HCT116 (cell line): ENCODE data around the gene PAK6. TPM values are rescaled to one million over a fixed set of nuclear protein-coding genes. Genes with fewer than 3 reads are reported as not detected.

Experiments used
- ATAC-seq: fragments of 200-7000 bp; cut with Tn5 transposase; 2 replicates; pipeline ENCODE4 v1.9.1; 2020; ENCODE audit warnings: mild to moderate bottlenecking, moderate library complexity
- BruUV-seq: library from RNA; stranded (reverse); fragments of 400-500 nt; replicated peaks from 2 replicates; lab custom pipeline; 2021; lab: Mats Ljungman, UMichigan
- CTCF ChIA-PET: fragments of 300-600 bp; sonication (Branson Sonifier 250); formaldehyde crosslinking; loops from one replicate; lab custom pipeline; 2021; ENCODE audit warnings: antibody characterized with exemption; lab: Charles Lee
- POLR2A ChIA-PET: fragments of 300-600, 350-600 bp; sonication (Branson Sonifier 250); formaldehyde crosslinking; loops from one replicate; lab custom pipeline; 2021; ENCODE audit warnings: antibody characterized with exemption; lab: Charles Lee
- RAD21 ChIA-PET, 2 experiments: fragments of 300-600 bp; sonication (Branson Sonifier 250); formaldehyde crosslinking; loops; one replicate each; lab custom pipeline; 2023; ENCODE audit warnings: low total read pairs in 2 of 2; ENCODE audit not compliant: uncharacterized antibody in 2 of 2, unreplicated experiment in 2 of 2, low non-redundant PET in 1 of 2; lab: Charles Lee
- DNase-seq: peaks from one replicate; pipeline ENCODE4 v3.0.0-alpha.2; 2010; ENCODE audit warnings: low read depth, low spot score
- H2AFZ ChIP-seq: fragments of 200-600 bp; shearing (Covaris generic), sonication (generic); 2 replicates; pipeline ENCODE4 v1.6.1; 2017; ENCODE audit warnings: low read depth, mixed run types, mixed read lengths, antibody characterized with exemption, low read length; ENCODE audit not compliant: poor library complexity, severe bottlenecking
- H3K27ac ChIP-seq: 2 replicates; pipeline ENCODE4 v1.5.1; 2012; ENCODE audit warnings: low read depth, low read length
- H3K27me3 ChIP-seq: fragments of 200-600 bp; sonication (generic); 2 replicates; pipeline ENCODE4 v1.6.1; 2016; ENCODE audit warnings: mixed run types, low read length, mixed read lengths; ENCODE audit not compliant: insufficient read depth
- H3K36me3 ChIP-seq, 2 experiments: fragments of 200-500 bp in 1 of 2; fragments of 200-600 bp in 1 of 2; sonication (Bioruptor generic) in 1 of 2; sonication (generic) in 1 of 2; 2 replicates each; pipeline versions ENCODE4 v1.5.1 to v1.6.1; 2014 to 2016; ENCODE audit warnings: low read length in 2 of 2, inconsistent platforms in 1 of 2, mixed read lengths in 1 of 2, mixed run types in 1 of 2; ENCODE audit not compliant: insufficient read depth in 2 of 2, control insufficient read depth in 1 of 2
- H3K4me1 ChIP-seq, 2 experiments: fragments of 200-600 bp in 1 of 2; sonication (generic) in 1 of 2; 2 replicates each; pipeline versions ENCODE4 v1.5.1 to v1.6.1; 2012 to 2017; ENCODE audit warnings: low read length in 2 of 2, inconsistent platforms in 1 of 2, mild to moderate bottlenecking in 1 of 2, mixed read lengths in 1 of 2, mixed run types in 1 of 2, moderate library complexity in 1 of 2; ENCODE audit not compliant: insufficient read depth in 2 of 2, control insufficient read depth in 1 of 2
- H3K4me2 ChIP-seq: fragments of 200-600 bp; sonication (generic); 2 replicates; pipeline ENCODE4 v1.6.1; 2017; ENCODE audit warnings: mixed run types, low read length, mixed read lengths
- H3K4me3 ChIP-seq, 2 experiments: fragments of 200-600 bp in 1 of 2; sonication (generic) in 1 of 2; replicated peaks in 1 of 2; 2 replicates each; pipeline ENCODE4 v1.5.1; 2011 to 2016; ENCODE audit warnings: low read length in 2 of 2, control low read depth in 1 of 2, low read depth in 1 of 2, mild to moderate bottlenecking in 1 of 2, mixed read lengths in 1 of 2, mixed run types in 1 of 2
- H3K79me2 ChIP-seq: fragments of 200-600 bp; sonication (generic); 2 replicates; pipeline ENCODE4 v1.6.1; 2017; ENCODE audit warnings: mild to moderate bottlenecking, mixed run types, low read length, moderate library complexity, mixed read lengths; ENCODE audit not compliant: insufficient read depth
- H3K9ac ChIP-seq: fragments of 200-600 bp; sonication (generic); 2 replicates; pipeline ENCODE4 v1.6.1; 2016; ENCODE audit warnings: low read length, mixed read lengths
- H3K9me2 ChIP-seq: fragments of 200-600 bp; sonication (generic), shearing (Covaris generic); 2 replicates; pipeline ENCODE4 v1.6.1; 2017; ENCODE audit warnings: mixed run types, mild to moderate bottlenecking, moderate library complexity; ENCODE audit not compliant: insufficient read depth
- H3K9me3 ChIP-seq, 2 experiments: fragments of 200-500 bp in 1 of 2; fragments of 200-600 bp in 1 of 2; sonication (Bioruptor generic) in 1 of 2; sonication (generic) in 1 of 2; 2 replicates each; pipeline ENCODE4 v1.6.1; 2014 to 2017; ENCODE audit warnings: low read length in 2 of 2, mixed read lengths in 2 of 2, inconsistent platforms in 1 of 2, low read depth in 1 of 2, mild to moderate bottlenecking in 1 of 2, mixed run types in 1 of 2, moderate library complexity in 1 of 2; ENCODE audit not compliant: control insufficient read depth in 1 of 2, insufficient read depth in 1 of 2
- H4K20me1 ChIP-seq: fragments of 200-600 bp; sonication (generic), shearing (Covaris generic); 2 replicates; pipeline ENCODE4 v1.6.1; 2017; ENCODE audit warnings: mixed run types, mild to moderate bottlenecking, moderate library complexity; ENCODE audit not compliant: insufficient read depth
- CBX3 ChIP-seq: IDR thresholded peaks from 2 replicates; pipeline ENCODE4 v1.6.1; 2012; ENCODE audit warnings: low read depth
- EZH2phosphoT487 ChIP-seq: fragments of 200-600 bp; IDR thresholded peaks from 2 replicates; pipeline ENCODE4 v1.6.1; 2018; ENCODE audit warnings: antibody characterized with exemption, borderline replicate concordance
- POLR2AphosphoS5 ChIP-seq: IDR thresholded peaks from 2 replicates; pipeline ENCODE4 v1.6.1; 2011; ENCODE audit warnings: mild to moderate bottlenecking, low read depth, low read length, moderate library complexity
- REST ChIP-seq: IDR thresholded peaks from 2 replicates; pipeline ENCODE4 v1.6.1; 2012; ENCODE audit warnings: low read depth
- SIN3A ChIP-seq: IDR thresholded peaks from 2 replicates; pipeline ENCODE4 v1.6.1; 2012; ENCODE audit warnings: low read depth
- SP1 ChIP-seq: IDR thresholded peaks from 2 replicates; pipeline ENCODE4 v1.6.1; 2012; ENCODE audit warnings: low read depth
- TCF7L2 ChIP-seq: IDR thresholded peaks from 2 replicates; pipeline ENCODE4 v1.7.0; 2011; ENCODE audit warnings: borderline replicate concordance, inconsistent platforms; ENCODE audit not compliant: insufficient read depth, insufficient read length; ENCODE audit errors: extremely low read depth
- YY1 ChIP-seq: IDR thresholded peaks from 2 replicates; pipeline ENCODE4 v1.6.1; 2011; ENCODE audit warnings: low read length, low read depth, moderate library complexity, mild to moderate bottlenecking; ENCODE audit not compliant: insufficient replicate concordance; ENCODE audit errors: extremely low read depth
- ZBTB33 ChIP-seq: IDR thresholded peaks from 2 replicates; pipeline ENCODE4 v1.6.1; 2011; ENCODE audit warnings: mild to moderate bottlenecking, low read length, moderate library complexity; ENCODE audit not compliant: insufficient replicate concordance; ENCODE audit errors: extremely low read depth
- ZNF274 ChIP-seq: fragments of 200-500 bp; sonication (Bioruptor generic); IDR thresholded peaks from 2 replicates; pipeline ENCODE4 v1.6.1; 2014; ENCODE audit warnings: mild to moderate bottlenecking, low read depth, low read length, inconsistent platforms
- intact Hi-C: fragments of 100-400 bp; cut with micrococcal nuclease; formaldehyde crosslinking; loops from 2 replicates; pipeline ENCODE4 v1.10.0; 2022
- total RNA-seq: library from RNA; stranded (reverse); gene quantifications from one replicate; pipeline ENCODE4 v1.2.1, GENCODE V29; 2021; ENCODE audit not compliant: unreplicated experiment

PAK6 gene
- total RNA-seq, 1 experiment from 2014 or later, result 19.9 TPM

DNA sequence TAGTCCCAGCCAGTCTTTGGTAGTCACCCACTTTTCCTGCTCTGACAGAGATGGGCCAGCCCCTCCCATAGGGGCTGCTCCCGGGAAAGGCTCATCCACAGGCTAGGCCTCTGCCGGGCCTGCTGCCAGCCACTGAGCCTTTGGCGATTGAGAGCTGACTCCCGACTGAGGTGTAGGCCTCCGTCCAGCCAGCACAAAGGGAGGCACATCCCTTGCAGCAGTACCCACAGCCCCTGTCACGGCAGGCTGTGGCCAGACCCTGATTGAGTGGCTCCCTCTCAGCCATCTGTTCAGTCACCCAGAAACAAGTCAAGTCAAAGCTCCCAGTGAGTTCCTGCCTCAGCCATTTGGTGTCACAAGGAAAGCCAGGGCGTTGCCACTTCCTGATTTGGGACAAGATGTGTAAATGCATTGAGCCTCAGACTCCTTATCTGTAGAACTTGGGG, 6.2 kb upstream of the PAK6 start (continued):
- TF ChIP-seq EZH2phosphoT487, result no peak

DNA sequence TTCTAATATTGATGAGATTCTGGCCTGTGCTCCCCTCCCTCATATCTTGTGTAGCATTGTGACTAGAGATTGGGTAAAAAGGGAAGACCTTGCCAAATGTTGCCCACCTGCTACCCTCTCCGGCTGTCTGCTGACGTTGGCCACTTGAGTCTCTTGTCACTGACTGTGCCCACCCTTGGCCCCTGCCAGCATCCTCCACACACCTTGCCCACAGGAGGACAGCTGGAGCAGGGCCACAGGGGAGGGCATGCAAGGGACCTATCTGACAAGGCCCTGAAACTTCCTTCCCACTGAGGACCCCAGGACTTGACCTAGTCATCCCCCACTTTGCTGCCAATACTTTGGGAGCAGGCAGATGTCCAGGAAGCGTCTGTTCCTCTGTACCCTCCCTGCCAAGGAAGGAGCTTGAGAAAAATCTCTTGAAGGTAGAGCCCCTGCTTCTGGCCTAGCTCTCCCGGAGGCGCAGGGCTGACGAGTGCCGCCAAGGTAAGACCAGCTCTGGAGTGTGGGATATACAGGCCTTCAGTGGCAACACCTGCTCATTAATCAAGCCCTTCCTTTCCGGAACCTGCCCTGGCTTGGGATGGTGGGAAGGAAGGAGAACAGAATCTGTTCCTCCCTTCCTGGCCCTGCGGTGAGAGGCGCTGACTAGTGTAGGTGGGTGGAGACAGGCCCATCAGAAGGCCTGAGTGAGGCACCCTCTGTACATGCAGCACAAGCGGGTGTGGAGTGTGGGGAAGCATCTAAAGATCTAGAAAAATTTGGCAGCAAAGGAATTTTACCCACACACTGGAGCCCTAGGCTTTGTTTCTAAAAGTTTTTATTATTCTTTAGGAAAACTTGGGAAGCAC, 4.9 kb upstream of the PAK6 start:
- no peaks in the 10 kb centered on the region for H3K9me3 ChIP-seq
- ChIA-PET POLR2A (no interaction called here), CTCF (no interaction called here), RAD21 (no interaction called here)
- H2AFZ ChIP-seq, result no peak overlapping the region
- intact Hi-C loops, result no loop called here
- no peak overlapping the region for H3K9ac ChIP-seq
- peaks cover 0 to 3% of the 10 kb centered on the region in 2 experiments; a peak in 1 of 4 replicates for H3K36me3 ChIP-seq
- H3K9me2 ChIP-seq, result no peaks in the 10 kb centered on the region
- no peaks in the 10 kb centered on the region for H4K20me1 ChIP-seq
- no peak for ATAC-seq
- H3K79me2 ChIP-seq, result no peaks in the 10 kb centered on the region
- no peak for DNase-seq
- H3K4me3 ChIP-seq, result no peak overlapping the region
- no TSS peak for BruUV-seq
- no peaks in the 10 kb centered on the region for H3K27me3 ChIP-seq
- H3K4me1 ChIP-seq, result peaks cover 4 to 28% of the 10 kb centered on the region in 2 experiments; a peak in 3 of 4 replicates
- no peak overlapping the region for H3K27ac ChIP-seq
- TF ChIP-seq CBX3 (no peak), POLR2AphosphoS5 (no peak), TCF7L2 (no peak), ZBTB33 (no peak), REST (no peak), SIN3A (no peak), EZH2phosphoT487 (no peak), YY1 (no peak), SP1 (no peak), ZNF274 (no peak)
- peak overlapping the region; percentile 2; the same call in 1 of the 2 replicates for H3K4me2 ChIP-seq
